Mesenchymal stem cell (in vitro differentiated cells and primary cell): Measurements from ENCODE around the gene B2M.

Experiments
- DNase-seq: peaks from one replicate; pipeline ENCODE4 v3.0.0-alpha.2; 2013
- H2AFZ ChIP-seq: one replicate; pipeline ENCODE4 v1.6.1; 2013; ENCODE audit warnings: low read depth, mild to moderate bottlenecking, control low read depth, inconsistent platforms, low read length, moderate library complexity
- H2AK5ac ChIP-seq: 2 replicates; pipeline ENCODE4 v1.6.1; 2013; ENCODE audit warnings: low read length, moderate library complexity, mild to moderate bottlenecking, inconsistent platforms; ENCODE audit not compliant: severe bottlenecking
- H2BK120ac ChIP-seq: one replicate; pipeline ENCODE4 v1.6.1; 2013; ENCODE audit warnings: low read depth, mild to moderate bottlenecking, inconsistent platforms, low read length, moderate library complexity
- H2BK12ac ChIP-seq, 2 experiments: one replicate each; pipeline ENCODE4 v1.6.1; 2013; ENCODE audit warnings: inconsistent platforms in 2 of 2, low read length in 2 of 2, mild to moderate bottlenecking in 2 of 2, moderate library complexity in 2 of 2, control low read depth in 1 of 2
- H2BK15ac ChIP-seq: one replicate; pipeline ENCODE4 v1.6.1; 2013; ENCODE audit warnings: mild to moderate bottlenecking, low read depth, inconsistent platforms; ENCODE audit not compliant: poor library complexity, severe bottlenecking
- H2BK5ac ChIP-seq: 2 replicates; pipeline ENCODE4 v1.6.1; 2013; ENCODE audit warnings: low read depth, mild to moderate bottlenecking, low read length, control low read depth, inconsistent platforms; ENCODE audit not compliant: poor library complexity, severe bottlenecking
- H3K14ac ChIP-seq, 2 experiments: one replicate each; pipeline ENCODE4 v1.6.1; 2013; ENCODE audit warnings: inconsistent platforms in 2 of 2, low read length in 2 of 2, control low read depth in 1 of 2, mild to moderate bottlenecking in 1 of 2, moderate library complexity in 1 of 2
- H3K18ac ChIP-seq, 2 experiments: one replicate each; pipeline ENCODE4 v1.6.1; 2013; ENCODE audit warnings: inconsistent platforms in 2 of 2, low read length in 2 of 2, control low read depth in 1 of 2, low read depth in 1 of 2, mild to moderate bottlenecking in 1 of 2
- H3K23ac ChIP-seq, 2 experiments: one replicate each; pipeline ENCODE4 v1.6.1; 2013; ENCODE audit warnings: inconsistent platforms in 2 of 2, low read length in 2 of 2, mild to moderate bottlenecking in 2 of 2, moderate library complexity in 2 of 2, control low read depth in 1 of 2
- H3K27ac ChIP-seq: 2 replicates; pipeline ENCODE4 v1.5.1; 2013; ENCODE audit warnings: mild to moderate bottlenecking, moderate library complexity, low read length, control low read depth, inconsistent platforms; ENCODE audit not compliant: poor library complexity, severe bottlenecking
- H3K27me3 ChIP-seq, 2 experiments: 2 replicates each; pipeline versions ENCODE4 v1.6.1 to v1.7.0; 2013; ENCODE audit warnings: low read length in 2 of 2, mild to moderate bottlenecking in 2 of 2, moderate library complexity in 2 of 2, control low read depth in 1 of 2, inconsistent platforms in 1 of 2; ENCODE audit not compliant: control insufficient read depth in 1 of 2, insufficient read depth in 1 of 2
- H3K36me3 ChIP-seq, 2 experiments: 2 replicates each; pipeline versions ENCODE4 v1.6.1 to v1.7.0; 2013; ENCODE audit warnings: low read length in 2 of 2, control low read depth in 1 of 2, inconsistent platforms in 1 of 2, low read depth in 1 of 2, mild to moderate bottlenecking in 1 of 2; ENCODE audit not compliant: insufficient read depth in 2 of 2, control insufficient read depth in 1 of 2
- H3K4ac ChIP-seq, 2 experiments: one replicate each; pipeline ENCODE4 v1.6.1; 2013; ENCODE audit warnings: inconsistent platforms in 2 of 2, low read length in 2 of 2, mild to moderate bottlenecking in 2 of 2, moderate library complexity in 2 of 2, control low read depth in 1 of 2, low read depth in 1 of 2
- H3K4me1 ChIP-seq: 2 replicates; pipeline ENCODE4 v1.6.1; 2013; ENCODE audit warnings: low read depth, low read length, control low read depth; ENCODE audit not compliant: control insufficient read depth, insufficient read depth
- H3K4me2 ChIP-seq: 2 replicates; pipeline ENCODE4 v1.6.1; 2013; ENCODE audit warnings: low read length, mild to moderate bottlenecking, inconsistent platforms; ENCODE audit not compliant: poor library complexity, severe bottlenecking
- H3K4me3 ChIP-seq, 2 experiments: 2 replicates each; pipeline versions ENCODE4 v1.5.1 to v1.7.0; 2013; ENCODE audit warnings: low read length in 2 of 2, mild to moderate bottlenecking in 2 of 2, control low read depth in 1 of 2, low read depth in 1 of 2; ENCODE audit not compliant: insufficient read depth in 1 of 2
- H3K79me1 ChIP-seq: replicated peaks from 2 replicates; pipeline ENCODE4 v1.6.1; 2013; ENCODE audit warnings: mild to moderate bottlenecking, control low read depth, low read length, inconsistent platforms; ENCODE audit not compliant: poor library complexity, severe bottlenecking
- H3K9ac ChIP-seq: 2 replicates; pipeline ENCODE4 v1.7.0; 2013; ENCODE audit warnings: mild to moderate bottlenecking, low read length, moderate library complexity
- H3K9me3 ChIP-seq: 2 replicates; pipeline ENCODE4 v1.7.0; 2013; ENCODE audit warnings: mild to moderate bottlenecking, low read length; ENCODE audit not compliant: control insufficient read depth
- H4K8ac ChIP-seq: one replicate; pipeline ENCODE4 v1.6.1; 2013; ENCODE audit warnings: inconsistent platforms, mild to moderate bottlenecking, low read length, moderate library complexity
- H4K91ac ChIP-seq: one replicate; pipeline ENCODE4 v1.6.1; 2013; ENCODE audit warnings: mild to moderate bottlenecking, low read length, inconsistent platforms
- WGBS: methylation state at CpG from one replicate; pipeline ENCODE4 v1.1.7; 2013; ENCODE audit warnings: mixed read lengths; 5-methylcytosine and 5-hydroxymethylcytosine counted together

The B2M gene

DNA sequence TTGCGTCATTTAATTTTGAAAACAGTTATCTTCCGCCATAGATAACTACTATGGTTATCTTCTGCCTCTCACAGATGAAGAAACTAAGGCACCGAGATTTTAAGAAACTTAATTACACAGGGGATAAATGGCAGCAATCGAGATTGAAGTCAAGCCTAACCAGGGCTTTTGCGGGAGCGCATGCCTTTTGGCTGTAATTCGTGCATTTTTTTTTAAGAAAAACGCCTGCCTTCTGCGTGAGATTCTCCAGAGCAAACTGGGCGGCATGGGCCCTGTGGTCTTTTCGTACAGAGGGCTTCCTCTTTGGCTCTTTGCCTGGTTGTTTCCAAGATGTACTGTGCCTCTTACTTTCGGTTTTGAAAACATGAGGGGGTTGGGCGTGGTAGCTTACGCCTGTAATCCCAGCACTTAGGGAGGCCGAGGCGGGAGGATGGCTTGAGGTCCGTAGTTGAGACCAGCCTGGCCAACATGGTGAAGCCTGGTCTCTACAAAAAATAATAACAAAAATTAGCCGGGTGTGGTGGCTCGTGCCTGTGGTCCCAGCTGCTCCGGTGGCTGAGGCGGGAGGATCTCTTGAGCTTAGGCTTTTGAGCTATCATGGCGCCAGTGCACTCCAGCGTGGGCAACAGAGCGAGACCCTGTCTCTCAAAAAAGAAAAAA, 1.2 kb downstream of the B2M start:
- H3K4me2 ChIP-seq: peak overlapping the region; percentile 87
- WGBS: 33% methylated on average over 24 of the region's 24 CpGs
- H2BK5ac ChIP-seq: peak overlapping the region; percentile 1
- peaks cover 12% of the 10 kb centered on the region for H3K79me1 ChIP-seq
- H2BK15ac ChIP-seq: no peak overlapping the region
- no peak overlapping the region for H3K14ac ChIP-seq
- H3K27me3 ChIP-seq: no peaks in the 10 kb centered on the region
- peak overlapping the region in 1 of 2 experiments; percentile 48 for H3K18ac ChIP-seq
- no peak overlapping the region for H2BK12ac ChIP-seq
- H2AK5ac ChIP-seq: no peak overlapping the region
- no peaks in the 10 kb centered on the region for H3K9me3 ChIP-seq
- peak overlapping the region; percentile 99 for H3K9ac ChIP-seq
- H3K36me3 ChIP-seq: peaks cover 7 to 36% of the 10 kb centered on the region in 2 experiments
- peak overlapping the region; percentile 32 for H3K27ac ChIP-seq
- H3K4ac ChIP-seq: no peak overlapping the region
- peak overlapping the region; percentile 43 to 86 for H3K4me3 ChIP-seq
- H2AFZ ChIP-seq: no peak overlapping the region
- H4K91ac ChIP-seq: no peak overlapping the region
- no peak overlapping the region for H3K23ac ChIP-seq
- peak; percentile 92 for DNase-seq
- H3K4me1 ChIP-seq: peaks cover 3% of the 10 kb centered on the region
- H2BK120ac ChIP-seq: no peak overlapping the region
- H4K8ac ChIP-seq: no peak overlapping the region

DNA sequence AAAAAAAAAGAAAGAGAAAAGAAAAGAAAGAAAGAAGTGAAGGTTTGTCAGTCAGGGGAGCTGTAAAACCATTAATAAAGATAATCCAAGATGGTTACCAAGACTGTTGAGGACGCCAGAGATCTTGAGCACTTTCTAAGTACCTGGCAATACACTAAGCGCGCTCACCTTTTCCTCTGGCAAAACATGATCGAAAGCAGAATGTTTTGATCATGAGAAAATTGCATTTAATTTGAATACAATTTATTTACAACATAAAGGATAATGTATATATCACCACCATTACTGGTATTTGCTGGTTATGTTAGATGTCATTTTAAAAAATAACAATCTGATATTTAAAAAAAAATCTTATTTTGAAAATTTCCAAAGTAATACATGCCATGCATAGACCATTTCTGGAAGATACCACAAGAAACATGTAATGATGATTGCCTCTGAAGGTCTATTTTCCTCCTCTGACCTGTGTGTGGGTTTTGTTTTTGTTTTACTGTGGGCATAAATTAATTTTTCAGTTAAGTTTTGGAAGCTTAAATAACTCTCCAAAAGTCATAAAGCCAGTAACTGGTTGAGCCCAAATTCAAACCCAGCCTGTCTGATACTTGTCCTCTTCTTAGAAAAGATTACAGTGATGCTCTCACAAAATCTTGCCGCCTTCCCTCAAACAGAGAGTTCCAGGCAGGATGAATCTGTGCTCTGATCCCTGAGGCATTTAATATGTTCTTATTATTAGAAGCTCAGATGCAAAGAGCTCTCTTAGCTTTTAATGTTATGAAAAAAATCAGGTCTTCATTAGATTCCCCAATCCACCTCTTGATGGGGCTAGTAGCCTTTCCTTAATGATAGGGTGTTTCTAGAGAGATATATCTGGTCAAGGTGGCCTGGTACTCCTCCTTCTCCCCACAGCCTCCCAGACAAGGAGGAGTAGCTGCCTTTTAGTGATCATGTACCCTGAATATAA, 2.0 kb downstream of the B2M start:
- Histone ChIP-seq H2BK12ac (no peak overlapping the region), H3K14ac (no peak overlapping the region), H3K79me1 (peaks cover 12% of the 10 kb centered on the region), H3K9me3 (no peaks in the 10 kb centered on the region), H3K27ac (no peak overlapping the region), H3K4me3 (peak overlapping the region in 1 of 2 experiments; percentile 86), H3K36me3 (peaks cover 7 to 44% of the 10 kb centered on the region in 2 experiments), H2BK5ac (no peak overlapping the region), H3K4ac (no peak overlapping the region), H3K27me3 (no peaks in the 10 kb centered on the region), H3K4me1 (peaks cover 3% of the 10 kb centered on the region), H2AFZ (no peak overlapping the region), H4K8ac (no peak overlapping the region), H3K4me2 (peak overlapping the region; percentile 87), H4K91ac (no peak overlapping the region), H3K18ac (no peak overlapping the region), H2AK5ac (no peak overlapping the region), H2BK120ac (no peak overlapping the region), H3K9ac (peak overlapping the region; percentile 99), H2BK15ac (no peak overlapping the region), H3K23ac (no peak overlapping the region)
- WGBS: 100% methylated on average over 1 of the region's 5 CpGs
- DNase-seq: peak; percentile 71

DNA sequence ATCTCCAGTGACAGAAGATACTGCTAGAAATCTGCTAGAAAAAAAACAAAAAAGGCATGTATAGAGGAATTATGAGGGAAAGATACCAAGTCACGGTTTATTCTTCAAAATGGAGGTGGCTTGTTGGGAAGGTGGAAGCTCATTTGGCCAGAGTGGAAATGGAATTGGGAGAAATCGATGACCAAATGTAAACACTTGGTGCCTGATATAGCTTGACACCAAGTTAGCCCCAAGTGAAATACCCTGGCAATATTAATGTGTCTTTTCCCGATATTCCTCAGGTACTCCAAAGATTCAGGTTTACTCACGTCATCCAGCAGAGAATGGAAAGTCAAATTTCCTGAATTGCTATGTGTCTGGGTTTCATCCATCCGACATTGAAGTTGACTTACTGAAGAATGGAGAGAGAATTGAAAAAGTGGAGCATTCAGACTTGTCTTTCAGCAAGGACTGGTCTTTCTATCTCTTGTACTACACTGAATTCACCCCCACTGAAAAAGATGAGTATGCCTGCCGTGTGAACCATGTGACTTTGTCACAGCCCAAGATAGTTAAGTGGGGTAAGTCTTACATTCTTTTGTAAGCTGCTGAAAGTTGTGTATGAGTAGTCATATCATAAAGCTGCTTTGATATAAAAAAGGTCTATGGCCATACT, 4.0 kb downstream of the B2M start:
- no peak overlapping the region for H3K4me2 ChIP-seq
- DNase-seq: no peak
- H2BK120ac ChIP-seq: no peak overlapping the region
- H4K91ac ChIP-seq: no peak overlapping the region
- H2AK5ac ChIP-seq: no peak overlapping the region
- H3K9me3 ChIP-seq: no peaks in the 10 kb centered on the region
- peak overlapping the region; percentile 41 for H3K9ac ChIP-seq
- no peak overlapping the region for H3K27ac ChIP-seq
- no peak overlapping the region for H3K4ac ChIP-seq
- H3K4me3 ChIP-seq: peak overlapping the region in 1 of 2 experiments; percentile 43
- no peak overlapping the region for H4K8ac ChIP-seq
- no peak overlapping the region for H2AFZ ChIP-seq
- no peak overlapping the region for H3K23ac ChIP-seq
- H2BK5ac ChIP-seq: no peak overlapping the region
- H2BK12ac ChIP-seq: no peak overlapping the region
- H3K4me1 ChIP-seq: peaks cover 3% of the 10 kb centered on the region
- H3K36me3 ChIP-seq: peaks cover 7 to 59% of the 10 kb centered on the region in 2 experiments
- no peak overlapping the region for H2BK15ac ChIP-seq
- WGBS: 95% methylated on average over 6 of the region's 6 CpGs
- H3K79me1 ChIP-seq: peaks cover 10% of the 10 kb centered on the region
- H3K27me3 ChIP-seq: no peaks in the 10 kb centered on the region
- H3K18ac ChIP-seq: no peak overlapping the region
- no peak overlapping the region for H3K14ac ChIP-seq
